Right hindlimb (tissue), 1 donor: ENCODE data around the gene CLTCL1.
"Not testable (repeated sequence)": the region's sequence is repeated elsewhere in the genome, so short reads cannot be mapped to it uniquely, and the experiment has no call there.

Experiments used
- DNase-seq: peaks from one replicate; pipeline ENCODE4 v3.0.0-alpha.2; 2018

Gene CLTCL1

GRCh38 chr22:19291580-19292457 is at the start of gene CLTCL1:
TSS of gene CLTCL1 (minus strand) at chr22:19291719. CDS start at chr22:19291641, 78 bp downstream.
- DNase-seq, result peak; percentile 89

GRCh38 chr22:19337137-19337536 is 45.6 kb upstream of the CLTCL1 start:
- DNase-seq, result no peak

- DNase-seq, result no peak
These were observed 44.9 kb upstream of the CLTCL1 start for GRCh38 chr22:19336133-19337075.

GRCh38 chr22:19331975-19332374 is 40.5 kb upstream of the CLTCL1 start:
- DNase-seq, result no peak

GRCh38 chr22:19331474-19331873 is 40.0 kb upstream of the CLTCL1 start:
- no peak for DNase-seq

- no peak for DNase-seq
These were observed 39.4 kb upstream of the CLTCL1 start for GRCh38 chr22:19330865-19331418.

GRCh38 chr22:19330205-19330604 is 38.7 kb upstream of the CLTCL1 start:
- DNase-seq, result not testable (repeated sequence)

- DNase-seq, result no peak
These were observed 37.9 kb upstream of the CLTCL1 start for GRCh38 chr22:19329454-19329853.

GRCh38 chr22:19325296-19325948 is 33.9 kb upstream of the CLTCL1 start:
- DNase-seq, result no peak

GRCh38 chr22:19323420-19323819 is 31.9 kb upstream of the CLTCL1 start:
- DNase-seq, result not testable (repeated sequence)

- no peak for DNase-seq
These were observed 30.2 kb upstream of the CLTCL1 start for GRCh38 chr22:19321757-19322156.

GRCh38 chr22:19320136-19320535 is 28.6 kb upstream of the CLTCL1 start:
- DNase-seq, result not testable (repeated sequence)

GRCh38 chr22:19319281-19319680 is 27.8 kb upstream of the CLTCL1 start:
- DNase-seq, result no peak

GRCh38 chr22:19317865-19318264 is 26.3 kb upstream of the CLTCL1 start:
- DNase-seq, result no peak

GRCh38 chr22:19307872-19308271 is 16.4 kb upstream of the CLTCL1 start:
- DNase-seq, result no peak

GRCh38 chr22:19306535-19306934 is 15.0 kb upstream of the CLTCL1 start:
- not testable (repeated sequence) for DNase-seq

- DNase-seq, result no peak
These were observed 13.0 kb upstream of the CLTCL1 start for GRCh38 chr22:19304547-19304946.

- no peak for DNase-seq
These were observed 12.3 kb upstream of the CLTCL1 start for GRCh38 chr22:19303785-19304184.

GRCh38 chr22:19295733-19296132 is 4.2 kb upstream of the CLTCL1 start:
- DNase-seq, result no peak

- no peak for DNase-seq
These were observed 1.1 kb upstream of the CLTCL1 start for GRCh38 chr22:19292458-19293230.

GRCh38 chr22:19291218-19291579 is 320 bp downstream of the CLTCL1 start:
- DNase-seq, result peak; percentile 50
